Duodenal mucosa (tissue), 2 donors: Measurements from ENCODE around the gene MUS81.
A peak's percentile ranks its signal among the peaks of the same experiment; 100 is the strongest.

Source experiments
- H3K27ac ChIP-seq: one replicate; pipeline ENCODE4 v1.7.0; 2013; ENCODE audit warnings: low read depth, low read length
- H3K27me3 ChIP-seq, 2 donors: one replicate each; pipeline ENCODE4 v1.7.0; 2013; ENCODE audit warnings: low read length in 2 of 2, control low read depth in 1 of 2; ENCODE audit not compliant: insufficient read depth in 2 of 2, control insufficient read depth in 1 of 2
- H3K36me3 ChIP-seq, 2 donors: one replicate each; pipeline ENCODE4 v1.7.0; 2013; ENCODE audit warnings: low read length in 2 of 2, control low read depth in 1 of 2; ENCODE audit not compliant: insufficient read depth in 2 of 2, control insufficient read depth in 1 of 2
- H3K4me1 ChIP-seq, 2 donors: one replicate each; pipeline ENCODE4 v1.7.0; 2013; ENCODE audit warnings: low read length in 2 of 2, control low read depth in 1 of 2; ENCODE audit not compliant: insufficient read depth in 2 of 2, control insufficient read depth in 1 of 2
- H3K4me3 ChIP-seq, 2 donors: one replicate each; pipeline ENCODE4 v1.7.0; 2013; ENCODE audit warnings: low read length in 2 of 2, low read depth in 1 of 2
- H3K9ac ChIP-seq, 2 donors: one replicate each; pipeline ENCODE4 v1.7.0; 2013; ENCODE audit warnings: low read length in 2 of 2, low read depth in 1 of 2
- H3K9me3 ChIP-seq, 2 donors: one replicate each; pipeline ENCODE4 v1.7.0; 2013; ENCODE audit warnings: low read length in 2 of 2, control low read depth in 1 of 2; ENCODE audit not compliant: control insufficient read depth in 1 of 2

The MUS81 gene

GRCh38 chr11:65866509-65867283 lies 6.5 kb downstream of the MUS81 start:
- Histone ChIP-seq H3K27me3 (no peaks in the 10 kb centered on the region), H3K4me3 (no peak overlapping the region), H3K9ac (no peak overlapping the region), H3K36me3 (peaks cover 39 to 59% of the 10 kb centered on the region in 2 donors), H3K4me1 (peaks cover 6 to 22% of the 10 kb centered on the region in 2 donors), H3K9me3 (no peaks in the 10 kb centered on the region), H3K27ac (no peak overlapping the region)

- H3K9me3 ChIP-seq, result no peaks in the 10 kb centered on the region
- H3K4me3 ChIP-seq, result no peak overlapping the region
- H3K4me1 ChIP-seq, result peaks cover 5 to 17% of the 10 kb centered on the region in 2 donors
- H3K27ac ChIP-seq, result no peak overlapping the region
- H3K27me3 ChIP-seq, result no peaks in the 10 kb centered on the region
- H3K36me3 ChIP-seq, result peaks cover 39 to 53% of the 10 kb centered on the region in 2 donors
- no peak overlapping the region for H3K9ac ChIP-seq
Measured at GRCh38 chr11:65867284-65868071, 7.2 kb downstream of the MUS81 start.

GRCh38 chr11:65868076-65868667 lies 7.9 kb downstream of the MUS81 start:
- Histone ChIP-seq H3K4me1 (peaks cover 9 to 17% of the 10 kb centered on the region in 2 donors), H3K9me3 (no peaks in the 10 kb centered on the region), H3K4me3 (no peak overlapping the region), H3K9ac (no peak overlapping the region), H3K27ac (no peak overlapping the region), H3K27me3 (no peaks in the 10 kb centered on the region), H3K36me3 (peaks cover 38 to 46% of the 10 kb centered on the region in 2 donors)

- Histone ChIP-seq H3K27ac (no peak overlapping the region), H3K9ac (no peak overlapping the region), H3K4me3 (no peak overlapping the region), H3K4me1 (peaks cover 12 to 17% of the 10 kb centered on the region in 2 donors), H3K36me3 (peaks cover 31 to 39% of the 10 kb centered on the region in 2 donors), H3K9me3 (no peaks in the 10 kb centered on the region), H3K27me3 (no peaks in the 10 kb centered on the region)
Measured at GRCh38 chr11:65868907-65869306, 8.7 kb downstream of the MUS81 start.

GRCh38 chr11:65869643-65870306 lies 9.5 kb downstream of the MUS81 start:
- H3K36me3 ChIP-seq, result peaks cover 22 to 30% of the 10 kb centered on the region in 2 donors
- H3K27me3 ChIP-seq, result no peaks in the 10 kb centered on the region
- no peak overlapping the region for H3K9ac ChIP-seq
- H3K9me3 ChIP-seq, result no peaks in the 10 kb centered on the region
- no peak overlapping the region for H3K4me3 ChIP-seq
- no peak overlapping the region for H3K27ac ChIP-seq
- H3K4me1 ChIP-seq, result peaks cover 12 to 17% of the 10 kb centered on the region in 2 donors

GRCh38 chr11:65870307-65870658 lies 10.1 kb downstream of the MUS81 start:
- Histone ChIP-seq H3K27me3 (no peaks in the 10 kb centered on the region), H3K27ac (no peak overlapping the region), H3K36me3 (peaks cover 17 to 25% of the 10 kb centered on the region in 2 donors), H3K4me3 (no peak overlapping the region), H3K9me3 (no peaks in the 10 kb centered on the region), H3K4me1 (peaks cover 12 to 17% of the 10 kb centered on the region in 2 donors), H3K9ac (no peak overlapping the region)

- H3K4me1 ChIP-seq, result peaks cover 12 to 17% of the 10 kb centered on the region in 2 donors
- no peak overlapping the region for H3K27ac ChIP-seq
- H3K4me3 ChIP-seq, result no peak overlapping the region
- peaks cover 10 to 18% of the 10 kb centered on the region in 2 donors for H3K36me3 ChIP-seq
- no peaks in the 10 kb centered on the region for H3K27me3 ChIP-seq
- no peaks in the 10 kb centered on the region for H3K9me3 ChIP-seq
- H3K9ac ChIP-seq, result peak overlapping the region in 1 of 2 donors; percentile 48
Measured at GRCh38 chr11:65870706-65871681, 10.8 kb downstream of the MUS81 start.

GRCh38 chr11:65871811-65872548 lies 11.7 kb downstream of the MUS81 start:
- Histone ChIP-seq H3K9me3 (no peaks in the 10 kb centered on the region), H3K4me3 (peak overlapping the region; percentile 22 to 28), H3K27ac (peak overlapping the region; percentile 66), H3K36me3 (peaks cover 5 to 9% of the 10 kb centered on the region in 2 donors), H3K4me1 (peaks cover 12 to 17% of the 10 kb centered on the region in 2 donors), H3K27me3 (no peaks in the 10 kb centered on the region), H3K9ac (peak overlapping the region in 1 of 2 donors; percentile 48)
